GOT3 (cell line): ENCODE data around the gene ZNF263.

Source experiments
- DNase-seq: peaks from one replicate; lab custom pipeline; 2025; ENCODE audit warnings: mixed read lengths; lab: John Stamatoyannopoulos, UW

Gene ZNF263

DNA sequence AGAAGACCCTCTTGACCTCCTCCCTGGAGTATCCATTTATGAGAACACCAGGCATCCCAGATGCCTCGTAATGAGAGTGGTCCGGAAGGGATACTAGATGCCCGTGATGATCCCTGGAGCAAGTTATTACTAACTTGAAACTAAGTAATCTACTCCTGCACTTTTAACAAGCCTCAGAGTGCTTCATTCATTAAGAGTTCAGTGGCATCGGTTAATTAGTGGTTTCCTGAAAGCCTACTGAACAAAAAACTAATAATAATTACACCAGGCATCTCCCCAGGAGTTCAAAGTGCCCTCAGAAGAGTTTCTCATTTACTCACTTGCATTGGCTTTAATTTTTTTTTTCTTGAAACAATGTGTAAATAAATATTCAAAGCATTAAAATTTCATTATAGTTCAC, 44.2 kb downstream of the ZNF263 start:
- DNase-seq: no peak

DNA sequence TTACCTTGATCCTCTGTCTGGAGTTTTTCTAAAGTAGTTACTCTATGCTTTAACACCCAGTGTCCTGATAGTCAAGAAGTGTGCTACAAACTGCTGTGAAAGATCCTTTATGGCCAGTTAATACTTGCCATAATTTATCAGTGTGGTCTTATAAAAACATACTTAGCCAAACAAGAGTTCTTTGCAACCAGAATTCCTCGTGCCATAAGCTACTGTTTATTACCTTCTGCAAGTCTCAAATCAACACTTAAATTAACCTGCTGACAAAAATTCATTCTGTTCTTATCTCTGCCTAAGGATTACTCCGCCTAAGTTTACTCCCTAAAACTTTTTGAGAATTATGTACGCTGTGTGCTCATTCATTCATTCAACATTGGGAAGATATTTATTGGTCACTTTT, 44.8 kb downstream of the ZNF263 start:
- DNase-seq: no peak

DNA sequence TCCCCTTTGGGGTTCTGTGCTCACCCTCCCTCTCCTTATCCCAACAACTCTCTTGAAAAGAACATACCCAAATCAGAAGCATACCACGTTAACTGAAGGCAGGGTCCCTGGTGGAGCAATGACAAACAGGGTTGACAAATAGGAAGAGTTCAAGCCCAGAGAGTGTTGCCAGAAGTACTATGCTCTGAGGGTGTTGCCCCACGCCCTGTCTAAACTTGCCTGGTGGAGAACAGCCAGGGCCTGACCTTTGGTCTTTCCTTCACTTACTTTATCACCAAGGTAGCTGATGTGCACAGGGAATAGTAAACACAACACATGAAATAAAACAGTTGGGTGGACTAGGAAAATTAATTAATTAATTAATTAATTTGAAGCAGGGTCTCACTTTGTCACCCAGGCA, 45.4 kb downstream of the ZNF263 start:
- DNase-seq: no peak
